Measurements from ENCODE around the gene MRPS35. TPM values are rescaled to one million over a fixed set of nuclear protein-coding genes. Genes with fewer than 3 reads are reported as not detected.
"Not testable (repeated sequence)": the region's sequence is repeated elsewhere in the genome, so short reads cannot be mapped to it uniquely, and the experiment has no call there.

The MRPS35 gene
- polyA plus RNA-seq, 1 experiment = 66.6 TPM

DNA sequence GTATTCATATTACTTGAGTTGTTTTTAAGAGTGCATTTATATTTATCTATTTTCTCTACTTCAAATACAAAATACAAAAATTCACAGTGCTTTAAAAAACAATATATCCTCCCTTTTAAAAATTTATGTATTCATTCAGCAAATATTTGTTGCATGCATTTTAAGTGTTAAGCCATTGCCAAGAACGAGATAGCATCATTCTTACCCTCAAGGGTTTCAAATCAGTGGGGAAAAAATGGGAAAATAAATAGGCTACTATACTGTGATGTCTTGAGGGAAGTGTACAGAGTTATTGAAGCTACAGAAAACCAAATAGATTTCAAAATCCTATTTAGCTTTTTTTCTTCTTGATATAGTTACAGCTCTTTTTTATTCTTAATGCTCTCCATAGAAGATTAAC is 23.2 kb downstream of the MRPS35 start:
- H3K27ac ChIP-seq (ENCODE audit: low read depth, low read length) = no peak overlapping the region
- no peak for DNase-seq (ENCODE audit: low read depth, low spot score)
- CTCF ChIA-PET = interaction anchor here (0.6 to 7.2 kb wide), 34 partner anchors 9 to 1269 kb away, joined by 3 to 100 read pairs (median 5); no protein-coding TSS in a partner anchor
- no peaks in the 10 kb centered on the region for H3K9me3 ChIP-seq (ENCODE audit: control insufficient read depth, insufficient read depth, low read length)
- H3K27me3 ChIP-seq (ENCODE audit: control insufficient read depth, insufficient read depth, low read length) = no peaks in the 10 kb centered on the region
- TF ChIP-seq CTCF (IDR thresholded peaks at IDR 0.05; ENCODE audit: low read depth, low read length) = no peak
- H3K4me3 ChIP-seq (ENCODE audit: low read depth, low read length) = no peak overlapping the region
- POLR2A ChIA-PET = interaction anchor here (0.9 kb wide), 1 partner anchor 46 kb away, joined by 3 read pairs; the partner anchor contains the start of genes KLHL42 and MANSC4

- H3K27ac ChIP-seq (ENCODE audit: low read depth, low read length); DNase-seq (ENCODE audit: low read depth, low spot score); POLR2A ChIA-PET; H3K9me3 ChIP-seq (ENCODE audit: control insufficient read depth, insufficient read depth, low read length); H3K27me3 ChIP-seq (ENCODE audit: control insufficient read depth, insufficient read depth, low read length); H3K4me3 ChIP-seq (ENCODE audit: low read depth, low read length): not testable (repeated sequence)
- CTCF ChIA-PET = interaction anchor here (0.6 to 7.2 kb wide), 16 partner anchors 8 to 1139 kb away, joined by 3 to 100 read pairs (median 7); no protein-coding TSS in a partner anchor
Measured at GRCh38 chr12:27734321-27734720, 23.7 kb downstream of the MRPS35 start.

GRCh38 chr12:27743601-27744000 is 33.0 kb downstream of the MRPS35 start:
- Histone ChIP-seq H3K27ac (ENCODE audit: low read depth, low read length) (no peak overlapping the region), H3K4me3 (ENCODE audit: low read depth, low read length) (no peak overlapping the region), H3K27me3 (ENCODE audit: control insufficient read depth, insufficient read depth, low read length) (no peaks in the 10 kb centered on the region), H3K9me3 (ENCODE audit: control insufficient read depth, insufficient read depth, low read length) (no peaks in the 10 kb centered on the region)
- no peak for DNase-seq (ENCODE audit: low read depth, low spot score)
- CTCF ChIA-PET = no interaction called here
- TF ChIP-seq CTCF (IDR thresholded peaks at IDR 0.05; ENCODE audit: low read depth, low read length) = no peak
- POLR2A ChIA-PET = no interaction called here

GRCh38 chr12:27745734-27746133 is 35.1 kb downstream of the MRPS35 start:
- H3K27me3 ChIP-seq (ENCODE audit: control insufficient read depth, insufficient read depth, low read length); H3K27ac ChIP-seq (ENCODE audit: low read depth, low read length); POLR2A ChIA-PET; H3K9me3 ChIP-seq (ENCODE audit: control insufficient read depth, insufficient read depth, low read length); H3K4me3 ChIP-seq (ENCODE audit: low read depth, low read length); DNase-seq (ENCODE audit: low read depth, low spot score): not testable (repeated sequence)
- CTCF ChIA-PET = interaction anchor here (1.1 kb wide), 2 partner anchors 12 to 195 kb away, joined by 3 to 5 read pairs; no protein-coding TSS in a partner anchor

DNA sequence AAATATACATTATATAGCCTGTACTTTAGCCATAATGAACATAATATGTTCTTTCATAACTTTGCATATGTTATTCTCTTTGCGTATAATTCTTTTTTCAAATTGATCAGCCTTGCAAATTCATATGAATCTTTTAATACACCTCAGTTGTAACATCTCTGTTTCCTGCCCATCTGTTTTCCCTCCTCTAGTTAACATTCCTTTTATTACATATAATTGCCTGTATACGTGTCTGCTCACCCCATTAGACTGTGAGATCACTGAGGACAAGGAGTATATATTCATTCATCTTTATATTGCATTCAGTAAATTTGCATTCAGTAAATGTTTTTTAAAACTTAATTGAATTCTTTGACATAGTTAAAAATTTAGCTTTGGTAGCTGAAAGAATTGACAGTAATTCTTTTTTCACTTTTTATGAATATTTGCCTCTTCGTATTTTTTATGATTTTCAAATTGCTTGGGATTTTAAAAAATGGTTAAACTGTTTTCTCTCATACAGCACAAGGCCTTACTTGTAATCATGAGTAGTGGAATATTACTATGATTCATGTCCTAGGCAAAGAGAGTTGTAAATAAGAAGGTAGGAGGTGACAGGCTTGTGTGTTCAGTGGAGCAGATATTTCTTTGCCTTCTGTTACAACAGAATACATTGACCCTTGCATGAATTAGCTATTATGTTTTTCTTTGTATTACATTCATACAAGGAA is 36.6 kb downstream of the MRPS35 start:
- no peak for DNase-seq (ENCODE audit: low read depth, low spot score)
- ChIA-PET CTCF (interaction anchor here (0.5 to 1.2 kb wide), 3 partner anchors 14 to 194 kb away, joined by 3 to 5 read pairs (median 4); no protein-coding TSS in a partner anchor), POLR2A (no interaction called here)
- no peak for TF ChIP-seq CTCF (IDR thresholded peaks at IDR 0.05; ENCODE audit: low read depth, low read length)
- Histone ChIP-seq H3K4me3 (ENCODE audit: low read depth, low read length) (no peak overlapping the region), H3K27me3 (ENCODE audit: control insufficient read depth, insufficient read depth, low read length) (no peaks in the 10 kb centered on the region), H3K9me3 (ENCODE audit: control insufficient read depth, insufficient read depth, low read length) (peaks cover 3% of the 10 kb centered on the region; the same call in 1 of the 2 replicates), H3K27ac (ENCODE audit: low read depth, low read length) (no peak overlapping the region)

GRCh38 chr12:27751386-27752047 is 40.9 kb downstream of the MRPS35 start:
- no peak overlapping the region for H3K4me3 ChIP-seq (ENCODE audit: low read depth, low read length)
- ChIA-PET CTCF (no interaction called here), POLR2A (no interaction called here)
- no peaks in the 10 kb centered on the region for H3K27me3 ChIP-seq (ENCODE audit: control insufficient read depth, insufficient read depth, low read length)
- no peak for DNase-seq (ENCODE audit: low read depth, low spot score)
- H3K27ac ChIP-seq (ENCODE audit: low read depth, low read length) = peak overlapping the region; percentile 12
- peaks cover 3% of the 10 kb centered on the region; the same call in 1 of the 2 replicates for H3K9me3 ChIP-seq (ENCODE audit: control insufficient read depth, insufficient read depth, low read length)
- no peak for TF ChIP-seq CTCF (IDR thresholded peaks at IDR 0.05; ENCODE audit: low read depth, low read length)
